Tibial nerve (tissue), 4 donors: ENCODE measurements around the gene CTDSP2. TPM values are rescaled to one million over a fixed set of nuclear protein-coding genes. Genes with fewer than 3 reads are reported as not detected.
"Not testable (repeated sequence)": the region's sequence is repeated elsewhere in the genome, so short reads cannot be mapped to it uniquely, and the experiment has no call there.

Source experiments
- DNase-seq, 2 donors: peaks; one replicate each; pipeline ENCODE4 v3.0.0-alpha.2; 2019; ENCODE audit warnings: low spot score in 2 of 2
- H3K27ac ChIP-seq, 4 donors: fragments of 200-600 bp; sonication (generic) in 3 of 4; one replicate each; pipeline ENCODE4 v1.5.1; 2017 to 2019; ENCODE audit warnings: mild to moderate bottlenecking in 1 of 4
- H3K27me3 ChIP-seq, 2 donors: fragments of 200-600 bp; sonication (generic) in 1 of 2; one replicate each; pipeline versions ENCODE4 v1.5.1 to v1.6.0; 2017 to 2019
- H3K36me3 ChIP-seq, 3 donors: fragments of 200-600 bp; sonication (generic); one replicate each; pipeline ENCODE4 v1.5.1; 2018 to 2019
- H3K4me1 ChIP-seq, 4 donors: fragments of 200-600 bp; sonication (generic) in 3 of 4; one replicate each; pipeline ENCODE4 v1.5.1; 2017 to 2019
- H3K4me3 ChIP-seq, 4 donors: fragments of 200-600 bp; sonication (generic) in 3 of 4; one replicate each; pipeline ENCODE4 v1.5.1; 2017 to 2019; ENCODE audit warnings: mild to moderate bottlenecking in 1 of 4, moderate library complexity in 1 of 4
- H3K9me3 ChIP-seq, 4 donors: fragments of 200-600 bp; sonication (generic) in 3 of 4; one replicate each; pipeline ENCODE4 v1.5.1; 2017 to 2019
- EP300 ChIP-seq, 2 donors: sonication (generic); formaldehyde crosslinking; IDR thresholded peaks; one replicate each; pipeline ENCODE4 v1.6.1; 2017; ENCODE audit warnings: antibody characterized with exemption in 2 of 2, mild to moderate bottlenecking in 1 of 2
- POLR2A ChIP-seq, 2 donors: fragments of 450-650 bp; IDR thresholded peaks; one replicate each; pipeline ENCODE4 v1.6.1; 2017; ENCODE audit warnings: antibody characterized with exemption in 2 of 2, mild to moderate bottlenecking in 2 of 2, moderate library complexity in 2 of 2
- WGBS, 2 donors: methylation state at CpG; one replicate each; pipeline ENCODE4 v1.1.5; 2018; 5-methylcytosine and 5-hydroxymethylcytosine counted together
- total RNA-seq, 4 donors: library from RNA; depleted of rRNA; stranded (reverse); fragments of >200 nt; gene quantifications; one replicate each; pipeline ENCODE4 v1.1.0, GENCODE V29; 2016
- TF ChIP-seq, protein P1 (sequence below), 5 experiments: fragments of 200-600 bp in 3 of 5; fragments of 450-650 bp in 2 of 5; sonication (generic) in 3 of 5; IDR thresholded peaks; one replicate each; pipeline ENCODE4 v1.5.1; 2016 to 2019; ENCODE audit warnings: antibody characterized with exemption in 5 of 5, mild to moderate bottlenecking in 3 of 5, moderate library complexity in 2 of 5

Gene CTDSP2
- total RNA-seq, 4 donors from 2014 or later, result 117 to 141 (median 123) TPM

GRCh38 chr12:57885207-57885606 lies 38.7 kb upstream of the CTDSP2 start:
- H3K36me3 ChIP-seq, result no peaks in the 10 kb centered on the region
- 96% methylated on average over 6 of the region's 6 CpGs for WGBS, 2 donors
- no peak overlapping the region for H3K27ac ChIP-seq
- H3K4me3 ChIP-seq, result no peak overlapping the region
- peaks cover 0 to 37% (median 26%) of the 10 kb centered on the region in 4 donors for H3K4me1 ChIP-seq
- no peak for DNase-seq
- TF ChIP-seq, protein P1, sequence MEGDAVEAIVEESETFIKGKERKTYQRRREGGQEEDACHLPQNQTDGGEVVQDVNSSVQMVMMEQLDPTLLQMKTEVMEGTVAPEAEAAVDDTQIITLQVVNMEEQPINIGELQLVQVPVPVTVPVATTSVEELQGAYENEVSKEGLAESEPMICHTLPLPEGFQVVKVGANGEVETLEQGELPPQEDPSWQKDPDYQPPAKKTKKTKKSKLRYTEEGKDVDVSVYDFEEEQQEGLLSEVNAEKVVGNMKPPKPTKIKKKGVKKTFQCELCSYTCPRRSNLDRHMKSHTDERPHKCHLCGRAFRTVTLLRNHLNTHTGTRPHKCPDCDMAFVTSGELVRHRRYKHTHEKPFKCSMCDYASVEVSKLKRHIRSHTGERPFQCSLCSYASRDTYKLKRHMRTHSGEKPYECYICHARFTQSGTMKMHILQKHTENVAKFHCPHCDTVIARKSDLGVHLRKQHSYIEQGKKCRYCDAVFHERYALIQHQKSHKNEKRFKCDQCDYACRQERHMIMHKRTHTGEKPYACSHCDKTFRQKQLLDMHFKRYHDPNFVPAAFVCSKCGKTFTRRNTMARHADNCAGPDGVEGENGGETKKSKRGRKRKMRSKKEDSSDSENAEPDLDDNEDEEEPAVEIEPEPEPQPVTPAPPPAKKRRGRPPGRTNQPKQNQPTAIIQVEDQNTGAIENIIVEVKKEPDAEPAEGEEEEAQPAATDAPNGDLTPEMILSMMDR (IDR thresholded peaks at IDR 0.05), result no peak
- no peak for TF ChIP-seq EP300 (IDR thresholded peaks at IDR 0.05)
- TF ChIP-seq POLR2A (IDR thresholded peaks at IDR 0.05), result no peak
- no peaks in the 10 kb centered on the region for H3K9me3 ChIP-seq
- H3K27me3 ChIP-seq, result no peaks in the 10 kb centered on the region

- Histone ChIP-seq H3K4me3 (no peak overlapping the region), H3K4me1 (peaks cover 0 to 22% (median 12%) of the 10 kb centered on the region in 4 donors), H3K9me3 (no peaks in the 10 kb centered on the region), H3K27me3 (no peaks in the 10 kb centered on the region), H3K27ac (no peak overlapping the region), H3K36me3 (no peaks in the 10 kb centered on the region)
- TF ChIP-seq EP300 (IDR thresholded peaks at IDR 0.05), result no peak
- TF ChIP-seq POLR2A (IDR thresholded peaks at IDR 0.05), result no peak
- TF ChIP-seq, protein P1 (IDR thresholded peaks at IDR 0.05), result no peak
- DNase-seq, result no peak
Observed at GRCh38 chr12:57883700-57884099, 37.2 kb upstream of the CTDSP2 start.

GRCh38 chr12:57883057-57883456 lies 36.5 kb upstream of the CTDSP2 start:
- Histone ChIP-seq H3K4me3 (no peak overlapping the region), H3K27ac (no peak overlapping the region), H3K36me3 (no peaks in the 10 kb centered on the region), H3K27me3 (no peaks in the 10 kb centered on the region), H3K4me1 (peaks cover 0 to 15% (median 5%) of the 10 kb centered on the region in 4 donors), H3K9me3 (no peaks in the 10 kb centered on the region)
- TF ChIP-seq, protein P1 (IDR thresholded peaks at IDR 0.05), result no peak
- no peak for TF ChIP-seq POLR2A (IDR thresholded peaks at IDR 0.05)
- TF ChIP-seq EP300 (IDR thresholded peaks at IDR 0.05), result no peak
- 90 to 100% methylated on average over 1 of the region's 1 CpG for WGBS, 2 donors
- DNase-seq, result no peak

GRCh38 chr12:57882575-57882974 lies 36.0 kb upstream of the CTDSP2 start:
- DNase-seq, result no peak
- Histone ChIP-seq H3K9me3 (no peaks in the 10 kb centered on the region), H3K4me1 (peaks cover 0 to 11% (median 2%) of the 10 kb centered on the region in 4 donors), H3K4me3 (no peak overlapping the region), H3K27ac (no peak overlapping the region), H3K27me3 (no peaks in the 10 kb centered on the region), H3K36me3 (no peaks in the 10 kb centered on the region)
- TF ChIP-seq EP300 (IDR thresholded peaks at IDR 0.05) (no peak), POLR2A (IDR thresholded peaks at IDR 0.05) (no peak)
- TF ChIP-seq, protein P1 (IDR thresholded peaks at IDR 0.05), result no peak

- no peak for DNase-seq
- H3K9me3 ChIP-seq, result no peaks in the 10 kb centered on the region
- no peak for TF ChIP-seq POLR2A (IDR thresholded peaks at IDR 0.05)
- TF ChIP-seq, protein P1 (IDR thresholded peaks at IDR 0.05), result no peak
- no peak for TF ChIP-seq EP300 (IDR thresholded peaks at IDR 0.05)
- H3K4me3 ChIP-seq, result no peak overlapping the region
- H3K4me1 ChIP-seq, result peaks cover 0 to 1% (median 0%) of the 10 kb centered on the region in 4 donors
- H3K27me3 ChIP-seq, result no peaks in the 10 kb centered on the region
- H3K27ac ChIP-seq, result no peak overlapping the region
- no peaks in the 10 kb centered on the region for H3K36me3 ChIP-seq
Observed at GRCh38 chr12:57881475-57881874, 34.9 kb upstream of the CTDSP2 start.

GRCh38 chr12:57881035-57881434 lies 34.5 kb upstream of the CTDSP2 start:
- H3K9me3 ChIP-seq, H3K4me1 ChIP-seq, DNase-seq, H3K4me3 ChIP-seq, H3K27ac ChIP-seq, H3K27me3 ChIP-seq, H3K36me3 ChIP-seq: not testable (repeated sequence)
- 85 to 86% methylated on average over 9 of the region's 9 CpGs for WGBS, 2 donors
